Measurements from ENCODE around the gene FANCI. TPM values are rescaled to one million over a fixed set of nuclear protein-coding genes. Genes with fewer than 3 reads are reported as not detected.

The FANCI gene
- polyA plus RNA-seq, 1 experiment, result 11.5 TPM

GRCh38 chr15:89197503-89197971, 46.2 kb upstream of the FANCI start:
- TF ChIP-seq CTCF (IDR thresholded peaks at IDR 0.05; ENCODE audit: insufficient read depth, low read depth, low read length), result no peak
- ChIA-PET CTCF (interaction anchor here (1.3 to 8.5 kb wide), 2 partner anchors 9 to 161 kb away, joined by 5 to 61 read pairs; no protein-coding TSS in a partner anchor), POLR2A (no interaction called here)
- H3K4me3 ChIP-seq (ENCODE audit: low read depth, low read length), result no peak overlapping the region
- DNase-seq (ENCODE audit: low read depth), result no peak
- H3K36me3 ChIP-seq (ENCODE audit: control insufficient read depth, insufficient read depth, low read length), result peaks cover 2% of the 10 kb centered on the region; the same call in 1 of the 2 replicates
- H3K27me3 ChIP-seq (ENCODE audit: control insufficient read depth, insufficient read depth, low read length), result no peaks in the 10 kb centered on the region

GRCh38 chr15:89198196-89198595, 45.6 kb upstream of the FANCI start:
- DNase-seq (ENCODE audit: low read depth), result no peak
- Histone ChIP-seq H3K4me3 (ENCODE audit: low read depth, low read length) (no peak overlapping the region), H3K36me3 (ENCODE audit: control insufficient read depth, insufficient read depth, low read length) (peaks cover 2% of the 10 kb centered on the region; the same call in 1 of the 2 replicates), H3K27me3 (ENCODE audit: control insufficient read depth, insufficient read depth, low read length) (no peaks in the 10 kb centered on the region)
- CTCF ChIA-PET, result interaction anchor here (1.2 to 8.5 kb wide), 4 partner anchors 8 to 161 kb away, joined by 4 to 61 read pairs (median 6); no protein-coding TSS in a partner anchor
- POLR2A ChIA-PET, result no interaction called here
- no peak for TF ChIP-seq CTCF (IDR thresholded peaks at IDR 0.05; ENCODE audit: insufficient read depth, low read depth, low read length)

- peaks cover 2% of the 10 kb centered on the region; the same call in 1 of the 2 replicates for H3K36me3 ChIP-seq (ENCODE audit: control insufficient read depth, insufficient read depth, low read length)
- no peaks in the 10 kb centered on the region for H3K27me3 ChIP-seq (ENCODE audit: control insufficient read depth, insufficient read depth, low read length)
- no peak for TF ChIP-seq CTCF (IDR thresholded peaks at IDR 0.05; ENCODE audit: insufficient read depth, low read depth, low read length)
- H3K4me3 ChIP-seq (ENCODE audit: low read depth, low read length), result no peak overlapping the region
- POLR2A ChIA-PET, result interaction anchor here (0.6 kb wide), 1 partner anchor 160 kb away, joined by 3 read pairs; no protein-coding TSS in a partner anchor
- no peak for DNase-seq (ENCODE audit: low read depth)
- CTCF ChIA-PET, result interaction anchor here (0.6 to 8.5 kb wide), 4 partner anchors 8 to 227 kb away, joined by 3 to 61 read pairs (median 6); no protein-coding TSS in a partner anchor
Observed at GRCh38 chr15:89198934-89199333, 44.8 kb upstream of the FANCI start.

GRCh38 chr15:89199746-89200145, 44.0 kb upstream of the FANCI start:
- ChIA-PET CTCF (interaction anchor here (0.6 to 8.5 kb wide), 7 partner anchors 7 to 446 kb away, joined by 3 to 61 read pairs (median 3); no protein-coding TSS in a partner anchor), POLR2A (no interaction called here)
- no peak for DNase-seq (ENCODE audit: low read depth)
- Histone ChIP-seq H3K4me3 (ENCODE audit: low read depth, low read length) (no peak overlapping the region), H3K27me3 (ENCODE audit: control insufficient read depth, insufficient read depth, low read length) (no peaks in the 10 kb centered on the region), H3K36me3 (ENCODE audit: control insufficient read depth, insufficient read depth, low read length) (peaks cover 2% of the 10 kb centered on the region; the same call in 1 of the 2 replicates)
- TF ChIP-seq CTCF (IDR thresholded peaks at IDR 0.05; ENCODE audit: insufficient read depth, low read depth, low read length), result no peak

GRCh38 chr15:89200182-89200581, 43.6 kb upstream of the FANCI start:
- ChIA-PET CTCF (interaction anchor here (0.6 to 1.9 kb wide), 5 partner anchors 11 to 446 kb away, joined by 3 to 9 read pairs (median 3); no protein-coding TSS in a partner anchor), POLR2A (no interaction called here)
- Histone ChIP-seq H3K27me3 (ENCODE audit: control insufficient read depth, insufficient read depth, low read length) (no peaks in the 10 kb centered on the region), H3K4me3 (ENCODE audit: low read depth, low read length) (no peak overlapping the region), H3K36me3 (ENCODE audit: control insufficient read depth, insufficient read depth, low read length) (no peaks in the 10 kb centered on the region)
- no peak for TF ChIP-seq CTCF (IDR thresholded peaks at IDR 0.05; ENCODE audit: insufficient read depth, low read depth, low read length)
- no peak for DNase-seq (ENCODE audit: low read depth)

All from BJ (cell line).